HEK293 (cell line): ENCODE data around the gene LAMC3.

Experiments
- CTCF ChIA-PET: fragments of 350-600 bp; formaldehyde crosslinking; extraction: SDS; loops from one replicate; lab custom pipeline; 2021; ENCODE audit warnings: antibody characterized with exemption; lab: Yijun Ruan, JAX
- POLR2A ChIA-PET: fragments of 300-600 bp; formaldehyde crosslinking; extraction: SDS; loops from one replicate; lab custom pipeline; 2020; ENCODE audit warnings: antibody characterized with exemption, inconsistent platforms; lab: Yijun Ruan, JAX
- H3K27ac ChIP-seq: fragments of 200-500 bp; sonication (Bioruptor generic); 2 replicates; pipeline ENCODE4 v1.5.1; 2014; ENCODE audit warnings: low read depth, low read length, control low read depth, inconsistent platforms; ENCODE audit errors: extremely low read depth
- H3K36me3 ChIP-seq, 2 experiments: fragments of 200-500 bp in 1 of 2; sonication (Bioruptor generic) in 1 of 2; 1 replicate in 1 of 2; 2 replicates in 1 of 2; pipeline ENCODE4 v1.5.1; 2014 to 2017; ENCODE audit warnings: inconsistent platforms in 2 of 2, low read length in 2 of 2; ENCODE audit not compliant: control insufficient read depth in 2 of 2, insufficient read depth in 1 of 2
- H3K4me1 ChIP-seq: fragments of 200-500 bp; sonication (Bioruptor generic); 2 replicates; pipeline ENCODE4 v1.5.1; 2014; ENCODE audit warnings: mild to moderate bottlenecking, low read length, inconsistent platforms; ENCODE audit not compliant: control insufficient read depth, insufficient read depth
- H3K4me3 ChIP-seq: 2 replicates; pipeline ENCODE4 v1.5.1; 2011; ENCODE audit warnings: low read depth, mild to moderate bottlenecking, control low read depth, low read length, moderate library complexity
- H3K9me3 ChIP-seq: fragments of 200-500 bp; sonication (Bioruptor generic); 2 replicates; pipeline ENCODE4 v1.5.1; 2014; ENCODE audit warnings: low read depth, low read length, inconsistent platforms; ENCODE audit not compliant: control insufficient read depth, insufficient read depth
- FEZF1 ChIP-seq: fragments of 450-650 bp; formaldehyde crosslinking; IDR thresholded peaks from 2 replicates; pipeline ENCODE4 v1.5.1; 2016; ENCODE audit warnings: missing biosample characterization, missing genetic modification characterization
- GFI1B ChIP-seq: fragments of 450-650 bp; formaldehyde crosslinking; IDR thresholded peaks from 2 replicates; pipeline ENCODE4 v1.5.1; 2016; ENCODE audit warnings: missing biosample characterization, missing genetic modification characterization
- PRDM1 ChIP-seq: fragments of 450-650 bp; formaldehyde crosslinking; IDR thresholded peaks from 2 replicates; pipeline ENCODE4; 2016; ENCODE audit warnings: missing biosample characterization, missing genetic modification characterization
- ZBTB20 ChIP-seq: fragments of 450-650 bp; formaldehyde crosslinking; IDR thresholded peaks from 2 replicates; pipeline ENCODE4 v1.5.1; 2016; ENCODE audit warnings: missing biosample characterization, missing genetic modification characterization
- ZNF140 ChIP-seq: fragments of 450-650 bp; formaldehyde crosslinking; IDR thresholded peaks from 2 replicates; pipeline ENCODE4 v1.5.1; 2016; ENCODE audit warnings: missing biosample characterization, missing genetic modification characterization
- ZNF174 ChIP-seq: fragments of 450-650 bp; formaldehyde crosslinking; IDR thresholded peaks from 2 replicates; pipeline ENCODE4 v1.5.0; 2017; ENCODE audit warnings: missing biosample characterization, mild to moderate bottlenecking, missing genetic modification characterization
- ZNF324 ChIP-seq: fragments of 450-650 bp; formaldehyde crosslinking; IDR thresholded peaks from 2 replicates; pipeline ENCODE4 v1.5.1; 2016; ENCODE audit warnings: missing biosample characterization, missing genetic modification characterization
- ZNF391 ChIP-seq: fragments of 450-650 bp; formaldehyde crosslinking; IDR thresholded peaks from 2 replicates; pipeline ENCODE4 v1.5.1; 2016; ENCODE audit warnings: low read depth, missing biosample characterization, missing genetic modification characterization, borderline replicate concordance
- ZNF416 ChIP-seq: fragments of 450-650 bp; formaldehyde crosslinking; IDR thresholded peaks from 2 replicates; pipeline ENCODE4 v1.5.1; 2016; ENCODE audit warnings: missing biosample characterization, missing genetic modification characterization
- ZNF473 ChIP-seq: fragments of 450-650 bp; formaldehyde crosslinking; IDR thresholded peaks from 2 replicates; pipeline ENCODE4 v1.5.1; 2017; ENCODE audit warnings: missing biosample characterization, missing genetic modification characterization
- ZNF555 ChIP-seq: fragments of 450-650 bp; formaldehyde crosslinking; conservative IDR thresholded peaks from 2 replicates; pipeline ENCODE4 v1.5.1; 2017; ENCODE audit warnings: missing biosample characterization, mild to moderate bottlenecking, missing genetic modification characterization, inconsistent platforms
- ZNF558 ChIP-seq: fragments of 450-650 bp; formaldehyde crosslinking; IDR thresholded peaks from 2 replicates; pipeline ENCODE4 v1.5.1; 2016; ENCODE audit warnings: missing biosample characterization, missing genetic modification characterization
- ZNF707 ChIP-seq: fragments of 450-650 bp; formaldehyde crosslinking; IDR thresholded peaks from 2 replicates; pipeline ENCODE4 v1.5.1; 2016; ENCODE audit warnings: missing biosample characterization, missing genetic modification characterization
- ZNF768 ChIP-seq: fragments of 450-650 bp; formaldehyde crosslinking; IDR thresholded peaks from 2 replicates; pipeline ENCODE4 v1.5.1; 2018; ENCODE audit warnings: missing biosample characterization, mild to moderate bottlenecking, missing genetic modification characterization
- ZNF785 ChIP-seq: fragments of 450-650 bp; formaldehyde crosslinking; IDR thresholded peaks from 2 replicates; pipeline ENCODE4 v1.5.1; 2016; ENCODE audit warnings: missing biosample characterization, missing genetic modification characterization
- ZNF843 ChIP-seq: fragments of 450-650 bp; formaldehyde crosslinking; IDR thresholded peaks from 2 replicates; pipeline ENCODE4 v1.5.1; 2016; ENCODE audit warnings: missing biosample characterization, missing genetic modification characterization
- ZXDB ChIP-seq: fragments of 450-650 bp; formaldehyde crosslinking; IDR thresholded peaks from 2 replicates; pipeline ENCODE4 v1.5.1; 2016; ENCODE audit warnings: missing biosample characterization, missing genetic modification characterization
- TF ChIP-seq, protein P1 (sequence below): fragments of 450-650 bp; formaldehyde crosslinking; IDR thresholded peaks from 2 replicates; pipeline ENCODE4 v1.5.1; 2017; ENCODE audit warnings: missing biosample characterization, missing genetic modification characterization
- TF ChIP-seq, protein P2 (sequence below): fragments of 450-650 bp; formaldehyde crosslinking; IDR thresholded peaks from 2 replicates; pipeline ENCODE4 v1.5.1; 2016; ENCODE audit warnings: missing biosample characterization, missing genetic modification characterization
- TF ChIP-seq, protein P3 (sequence below): sonication (generic); formaldehyde crosslinking; IDR thresholded peaks from 2 replicates; pipeline ENCODE4 v1.8.1; 2022; ENCODE audit warnings: mild to moderate bottlenecking, moderate library complexity, missing genetic modification reagents

LAMC3 gene

DNA sequence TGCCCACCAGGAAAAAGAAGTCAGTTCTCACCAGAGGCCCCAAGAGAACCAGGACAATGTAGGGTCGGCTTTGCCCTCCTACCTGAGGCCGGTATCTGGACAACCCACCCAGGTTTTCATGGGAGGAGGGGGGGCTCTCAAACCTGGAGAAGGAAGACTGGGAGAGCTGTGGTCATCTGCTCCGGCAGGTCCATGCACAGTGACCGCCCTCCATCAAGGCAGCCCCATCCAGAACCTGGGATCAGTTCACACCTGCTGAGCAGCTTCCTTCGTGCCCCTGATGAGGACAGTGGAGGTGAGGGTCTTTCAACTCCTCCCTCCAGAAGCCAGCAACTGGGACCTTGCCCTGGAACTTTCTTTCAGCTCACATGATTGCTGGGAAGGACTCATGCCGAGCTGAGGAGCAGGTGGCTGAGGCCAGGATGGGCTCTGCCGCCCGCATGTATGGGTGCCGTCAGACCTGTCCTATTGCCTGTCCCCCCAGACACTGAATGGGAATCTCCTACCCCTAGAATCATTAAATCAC lies 49.1 kb upstream of the LAMC3 start (continued):
- TF ChIP-seq ZNF416 (tag by site-specific recombination) (no peak), ZNF140 (tag by site-specific recombination) (no peak), PRDM1 (no peak), ZNF785 (tag by site-specific recombination) (no peak), ZNF707 (tag by site-specific recombination) (no peak), ZNF558 (tag by site-specific recombination) (no peak), ZNF555 (tag by site-specific recombination) (no peak), ZNF768 (no peak), ZNF843 (no peak)
- TF ChIP-seq, protein P1, sequence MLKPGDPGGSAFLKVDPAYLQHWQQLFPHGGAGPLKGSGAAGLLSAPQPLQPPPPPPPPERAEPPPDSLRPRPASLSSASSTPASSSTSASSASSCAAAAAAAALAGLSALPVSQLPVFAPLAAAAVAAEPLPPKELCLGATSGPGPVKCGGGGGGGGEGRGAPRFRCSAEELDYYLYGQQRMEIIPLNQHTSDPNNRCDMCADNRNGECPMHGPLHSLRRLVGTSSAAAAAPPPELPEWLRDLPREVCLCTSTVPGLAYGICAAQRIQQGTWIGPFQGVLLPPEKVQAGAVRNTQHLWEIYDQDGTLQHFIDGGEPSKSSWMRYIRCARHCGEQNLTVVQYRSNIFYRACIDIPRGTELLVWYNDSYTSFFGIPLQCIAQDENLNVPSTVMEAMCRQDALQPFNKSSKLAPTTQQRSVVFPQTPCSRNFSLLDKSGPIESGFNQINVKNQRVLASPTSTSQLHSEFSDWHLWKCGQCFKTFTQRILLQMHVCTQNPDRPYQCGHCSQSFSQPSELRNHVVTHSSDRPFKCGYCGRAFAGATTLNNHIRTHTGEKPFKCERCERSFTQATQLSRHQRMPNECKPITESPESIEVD (tag by site-specific recombination): no peak

DNA sequence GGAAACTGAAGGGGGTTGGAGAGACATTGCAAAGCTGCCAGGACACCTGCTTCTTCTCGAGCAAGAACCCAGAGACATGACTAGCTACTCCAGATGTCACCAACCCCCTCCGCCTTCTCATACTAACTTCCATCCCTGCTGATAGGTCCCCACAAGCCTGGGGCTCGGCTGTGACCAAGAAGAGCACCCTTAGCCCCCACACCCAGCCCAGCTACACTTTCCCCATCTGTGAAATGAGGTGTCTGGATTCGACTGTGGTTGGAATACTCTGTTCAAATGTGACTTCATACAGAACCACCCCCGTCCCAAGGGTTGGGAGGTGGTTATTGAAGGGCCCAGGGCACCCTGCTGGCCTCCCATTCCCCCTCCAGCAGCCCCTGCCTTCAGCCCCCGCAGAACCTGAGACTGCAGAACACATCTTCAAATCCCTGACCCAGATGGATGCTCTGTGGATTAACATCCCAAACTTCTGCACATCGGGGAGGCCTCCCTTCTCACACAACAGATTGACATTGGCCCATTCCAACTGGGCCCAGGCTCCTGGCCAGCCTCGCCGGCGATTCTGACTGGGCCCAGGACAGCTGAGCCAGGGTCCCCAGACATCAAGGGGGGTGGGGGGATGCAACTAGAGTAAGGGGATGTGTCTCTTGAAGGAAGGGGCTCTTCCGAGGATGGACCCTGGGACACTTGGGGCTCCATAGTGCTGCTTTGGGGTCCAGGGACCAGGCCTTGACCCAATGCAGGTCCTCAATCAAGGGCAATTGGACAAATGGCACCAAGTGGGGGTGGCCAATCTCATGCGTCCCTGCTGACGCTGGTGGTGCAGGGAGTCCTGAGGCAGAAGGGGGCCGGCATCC lies 48.2 kb upstream of the LAMC3 start:
- CTCF ChIA-PET: interaction anchor here (1.1 kb wide), 1 partner anchor 38 kb away, joined by 4 read pairs; no protein-coding TSS in a partner anchor
- Histone ChIP-seq H3K9me3 (no peaks in the 10 kb centered on the region), H3K36me3 (no peaks in the 10 kb centered on the region), H3K27ac (no peak overlapping the region), H3K4me3 (no peak overlapping the region), H3K4me1 (no peaks in the 10 kb centered on the region)
- no peak for TF ChIP-seq ZNF473 (tag by site-specific recombination)
- TF ChIP-seq FEZF1 (tag by site-specific recombination): no peak
- no peak for TF ChIP-seq ZXDB (tag by site-specific recombination)
- TF ChIP-seq ZNF558 (tag by site-specific recombination): no peak
- TF ChIP-seq ZBTB20 (tag by site-specific recombination): no peak
- TF ChIP-seq ZNF174 (tag by site-specific recombination): no peak
- no peak for TF ChIP-seq ZNF324 (tag by site-specific recombination)
- TF ChIP-seq, protein P2, sequence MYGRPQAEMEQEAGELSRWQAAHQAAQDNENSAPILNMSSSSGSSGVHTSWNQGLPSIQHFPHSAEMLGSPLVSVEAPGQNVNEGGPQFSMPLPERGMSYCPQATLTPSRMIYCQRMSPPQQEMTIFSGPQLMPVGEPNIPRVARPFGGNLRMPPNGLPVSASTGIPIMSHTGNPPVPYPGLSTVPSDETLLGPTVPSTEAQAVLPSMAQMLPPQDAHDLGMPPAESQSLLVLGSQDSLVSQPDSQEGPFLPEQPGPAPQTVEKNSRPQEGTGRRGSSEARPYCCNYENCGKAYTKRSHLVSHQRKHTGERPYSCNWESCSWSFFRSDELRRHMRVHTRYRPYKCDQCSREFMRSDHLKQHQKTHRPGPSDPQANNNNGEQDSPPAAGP: no peak
- TF ChIP-seq ZNF391 (tag by site-specific recombination): no peak
- TF ChIP-seq, protein P3, sequence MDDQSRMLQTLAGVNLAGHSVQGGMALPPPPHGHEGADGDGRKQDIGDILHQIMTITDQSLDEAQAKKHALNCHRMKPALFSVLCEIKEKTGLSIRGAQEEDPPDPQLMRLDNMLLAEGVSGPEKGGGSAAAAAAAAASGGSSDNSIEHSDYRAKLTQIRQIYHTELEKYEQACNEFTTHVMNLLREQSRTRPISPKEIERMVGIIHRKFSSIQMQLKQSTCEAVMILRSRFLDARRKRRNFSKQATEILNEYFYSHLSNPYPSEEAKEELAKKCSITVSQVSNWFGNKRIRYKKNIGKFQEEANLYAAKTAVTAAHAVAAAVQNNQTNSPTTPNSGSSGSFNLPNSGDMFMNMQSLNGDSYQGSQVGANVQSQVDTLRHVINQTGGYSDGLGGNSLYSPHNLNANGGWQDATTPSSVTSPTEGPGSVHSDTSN (CRISPR knock-in tag): no peak
- TF ChIP-seq GFI1B: no peak
- POLR2A ChIA-PET: interaction anchor here (0.6 kb wide), 1 partner anchor 86 kb away, joined by 3 read pairs; no protein-coding TSS in a partner anchor
